ENCODE results near the gene VSIR.

VSIR gene

GRCh38 chr10:71812016-71812912, 38.9 kb upstream of the VSIR start:
- Mint-ChIP-seq H3K36me3 (no peaks in the 10 kb centered on the region), H3K27ac (no peak overlapping the region), H3K4me1 (ENCODE audit: low read depth) (peaks cover 2% of the 10 kb centered on the region), H3K4me3 (no peak overlapping the region), H3K27me3 (no peaks in the 10 kb centered on the region), H3K9me3 (ENCODE audit: low read depth) (no peaks in the 10 kb centered on the region)

- Mint-ChIP-seq H3K36me3 (no peaks in the 10 kb centered on the region), H3K27ac (no peak overlapping the region), H3K4me3 (no peak overlapping the region), H3K27me3 (no peaks in the 10 kb centered on the region), H3K4me1 (ENCODE audit: low read depth) (peaks cover 2% of the 10 kb centered on the region), H3K9me3 (ENCODE audit: low read depth) (no peaks in the 10 kb centered on the region)
Measured at GRCh38 chr10:71811351-71811750, 38.0 kb upstream of the VSIR start.

- Mint-ChIP-seq H3K9me3 (ENCODE audit: low read depth) (no peaks in the 10 kb centered on the region), H3K4me3 (no peak overlapping the region), H3K4me1 (ENCODE audit: low read depth) (peaks cover 2% of the 10 kb centered on the region), H3K36me3 (no peaks in the 10 kb centered on the region), H3K27me3 (no peaks in the 10 kb centered on the region), H3K27ac (no peak overlapping the region)
Measured at GRCh38 chr10:71810048-71810750, 36.9 kb upstream of the VSIR start.

GRCh38 chr10:71809628-71810027, 36.3 kb upstream of the VSIR start:
- Mint-ChIP-seq H3K27ac (no peak overlapping the region), H3K27me3 (no peaks in the 10 kb centered on the region), H3K9me3 (ENCODE audit: low read depth) (no peaks in the 10 kb centered on the region), H3K4me1 (ENCODE audit: low read depth) (peaks cover 2% of the 10 kb centered on the region), H3K4me3 (no peak overlapping the region), H3K36me3 (no peaks in the 10 kb centered on the region)

GRCh38 chr10:71807557-71808510, 34.5 kb upstream of the VSIR start:
- no peak overlapping the region for H3K27ac Mint-ChIP-seq
- no peak overlapping the region for H3K4me3 Mint-ChIP-seq
- no peaks in the 10 kb centered on the region for H3K27me3 Mint-ChIP-seq
- H3K9me3 Mint-ChIP-seq (ENCODE audit: low read depth) = no peaks in the 10 kb centered on the region
- H3K36me3 Mint-ChIP-seq = no peaks in the 10 kb centered on the region
- peaks cover 2% of the 10 kb centered on the region for H3K4me1 Mint-ChIP-seq (ENCODE audit: low read depth)

GRCh38 chr10:71806704-71807556, 33.6 kb upstream of the VSIR start:
- no peaks in the 10 kb centered on the region for H3K27me3 Mint-ChIP-seq
- no peaks in the 10 kb centered on the region for H3K9me3 Mint-ChIP-seq (ENCODE audit: low read depth)
- H3K27ac Mint-ChIP-seq = no peak overlapping the region
- no peaks in the 10 kb centered on the region for H3K36me3 Mint-ChIP-seq
- H3K4me3 Mint-ChIP-seq = no peak overlapping the region
- H3K4me1 Mint-ChIP-seq (ENCODE audit: low read depth) = no peaks in the 10 kb centered on the region

- H3K27ac Mint-ChIP-seq = no peak overlapping the region
- H3K9me3 Mint-ChIP-seq (ENCODE audit: low read depth) = no peaks in the 10 kb centered on the region
- H3K4me3 Mint-ChIP-seq = no peak overlapping the region
- peaks cover 3% of the 10 kb centered on the region for H3K36me3 Mint-ChIP-seq
- no peaks in the 10 kb centered on the region for H3K4me1 Mint-ChIP-seq (ENCODE audit: low read depth)
- H3K27me3 Mint-ChIP-seq = no peaks in the 10 kb centered on the region
Measured at GRCh38 chr10:71805776-71806703, 32.7 kb upstream of the VSIR start.

- H3K27me3 Mint-ChIP-seq = no peaks in the 10 kb centered on the region
- no peak overlapping the region for H3K4me3 Mint-ChIP-seq
- no peaks in the 10 kb centered on the region for H3K4me1 Mint-ChIP-seq (ENCODE audit: low read depth)
- peaks cover 3% of the 10 kb centered on the region for H3K36me3 Mint-ChIP-seq
- peak overlapping the region; percentile 4 for H3K27ac Mint-ChIP-seq
- no peaks in the 10 kb centered on the region for H3K9me3 Mint-ChIP-seq (ENCODE audit: low read depth)
Measured at GRCh38 chr10:71804077-71804476, 30.8 kb upstream of the VSIR start.

GRCh38 chr10:71802715-71803488, 29.6 kb upstream of the VSIR start:
- Mint-ChIP-seq H3K4me3 (no peak overlapping the region), H3K4me1 (ENCODE audit: low read depth) (peaks cover 3% of the 10 kb centered on the region), H3K27me3 (no peaks in the 10 kb centered on the region), H3K9me3 (ENCODE audit: low read depth) (no peaks in the 10 kb centered on the region), H3K36me3 (peaks cover 3% of the 10 kb centered on the region), H3K27ac (no peak overlapping the region)

GRCh38 chr10:71802235-71802634, 28.9 kb upstream of the VSIR start:
- H3K27me3 Mint-ChIP-seq = no peaks in the 10 kb centered on the region
- no peak overlapping the region for H3K27ac Mint-ChIP-seq
- H3K36me3 Mint-ChIP-seq = peaks cover 3% of the 10 kb centered on the region
- H3K9me3 Mint-ChIP-seq (ENCODE audit: low read depth) = no peaks in the 10 kb centered on the region
- H3K4me3 Mint-ChIP-seq = no peak overlapping the region
- H3K4me1 Mint-ChIP-seq (ENCODE audit: low read depth) = peaks cover 10% of the 10 kb centered on the region

- Mint-ChIP-seq H3K27ac (no peak overlapping the region), H3K4me3 (no peak overlapping the region)
Measured at GRCh38 chr10:71801361-71801760, 28.0 kb upstream of the VSIR start.

GRCh38 chr10:71799608-71800453, 26.5 kb upstream of the VSIR start:
- peaks cover 5% of the 10 kb centered on the region for H3K36me3 Mint-ChIP-seq
- peaks cover 22% of the 10 kb centered on the region for H3K4me1 Mint-ChIP-seq (ENCODE audit: low read depth)
- no peaks in the 10 kb centered on the region for H3K9me3 Mint-ChIP-seq (ENCODE audit: low read depth)
- no peak overlapping the region for H3K4me3 Mint-ChIP-seq
- H3K27ac Mint-ChIP-seq = no peak overlapping the region
- H3K27me3 Mint-ChIP-seq = no peaks in the 10 kb centered on the region

More at GRCh38 chr10:71801361-71801760, 28.0 kb upstream of the VSIR start:
- Mint-ChIP-seq H3K9me3 (ENCODE audit: low read depth) (no peaks in the 10 kb centered on the region), H3K4me1 (ENCODE audit: low read depth) (peaks cover 18% of the 10 kb centered on the region), H3K36me3 (peaks cover 3% of the 10 kb centered on the region), H3K27me3 (no peaks in the 10 kb centered on the region)

Data from activated naive CD8-positive, alpha-beta T cell (primary cell).